ENCODE data around the gene ACLY.

DNA sequence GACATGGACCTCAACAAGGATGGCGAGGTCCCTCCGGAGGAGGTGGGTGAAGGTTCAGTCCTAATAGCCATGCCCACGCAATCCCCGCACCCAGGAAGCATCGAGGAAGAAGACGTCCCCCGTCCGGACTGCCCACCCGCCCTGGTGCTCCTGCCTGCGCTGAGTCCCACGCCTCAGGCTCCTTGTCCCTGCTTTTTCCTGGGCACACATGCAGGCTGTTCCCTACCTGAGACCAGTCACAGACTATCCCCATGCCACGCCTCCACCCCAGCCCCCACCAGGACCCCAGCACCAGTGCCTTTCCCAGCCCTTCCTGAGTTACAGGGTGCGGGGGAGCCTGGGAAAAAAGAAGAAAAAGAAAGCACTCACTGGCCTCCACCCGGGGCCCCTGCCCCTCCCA lies 97.0 kb downstream of the ACLY start:
- TF ChIP-seq, protein P1, sequence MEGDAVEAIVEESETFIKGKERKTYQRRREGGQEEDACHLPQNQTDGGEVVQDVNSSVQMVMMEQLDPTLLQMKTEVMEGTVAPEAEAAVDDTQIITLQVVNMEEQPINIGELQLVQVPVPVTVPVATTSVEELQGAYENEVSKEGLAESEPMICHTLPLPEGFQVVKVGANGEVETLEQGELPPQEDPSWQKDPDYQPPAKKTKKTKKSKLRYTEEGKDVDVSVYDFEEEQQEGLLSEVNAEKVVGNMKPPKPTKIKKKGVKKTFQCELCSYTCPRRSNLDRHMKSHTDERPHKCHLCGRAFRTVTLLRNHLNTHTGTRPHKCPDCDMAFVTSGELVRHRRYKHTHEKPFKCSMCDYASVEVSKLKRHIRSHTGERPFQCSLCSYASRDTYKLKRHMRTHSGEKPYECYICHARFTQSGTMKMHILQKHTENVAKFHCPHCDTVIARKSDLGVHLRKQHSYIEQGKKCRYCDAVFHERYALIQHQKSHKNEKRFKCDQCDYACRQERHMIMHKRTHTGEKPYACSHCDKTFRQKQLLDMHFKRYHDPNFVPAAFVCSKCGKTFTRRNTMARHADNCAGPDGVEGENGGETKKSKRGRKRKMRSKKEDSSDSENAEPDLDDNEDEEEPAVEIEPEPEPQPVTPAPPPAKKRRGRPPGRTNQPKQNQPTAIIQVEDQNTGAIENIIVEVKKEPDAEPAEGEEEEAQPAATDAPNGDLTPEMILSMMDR (IDR thresholded peaks at IDR 0.05), result no peak
- no peak for TF ChIP-seq EZH2 (IDR thresholded peaks at IDR 0.05; ENCODE audit: borderline replicate concordance, insufficient read depth, low read depth, low read length, poor library complexity, severe bottlenecking)
